Testis (tissue), 2 donors: ENCODE data around the gene ESRP2.

ENCODE experiments used
- POLR2A ChIP-seq: fragments of 450-650 bp; IDR thresholded peaks from one replicate; pipeline ENCODE4 v1.6.1; 2017; ENCODE audit warnings: antibody characterized with exemption, mild to moderate bottlenecking, moderate library complexity
- TF ChIP-seq, protein P1 (sequence below), 3 experiments: fragments of 450-650 bp in 2 of 3; fragments of 200-600 bp in 1 of 3; sonication (generic) in 1 of 3; IDR thresholded peaks; one replicate each; pipeline ENCODE4 v1.5.1; 2016 to 2019; ENCODE audit warnings: antibody characterized with exemption in 3 of 3, mild to moderate bottlenecking in 2 of 3, moderate library complexity in 1 of 3

DNA sequence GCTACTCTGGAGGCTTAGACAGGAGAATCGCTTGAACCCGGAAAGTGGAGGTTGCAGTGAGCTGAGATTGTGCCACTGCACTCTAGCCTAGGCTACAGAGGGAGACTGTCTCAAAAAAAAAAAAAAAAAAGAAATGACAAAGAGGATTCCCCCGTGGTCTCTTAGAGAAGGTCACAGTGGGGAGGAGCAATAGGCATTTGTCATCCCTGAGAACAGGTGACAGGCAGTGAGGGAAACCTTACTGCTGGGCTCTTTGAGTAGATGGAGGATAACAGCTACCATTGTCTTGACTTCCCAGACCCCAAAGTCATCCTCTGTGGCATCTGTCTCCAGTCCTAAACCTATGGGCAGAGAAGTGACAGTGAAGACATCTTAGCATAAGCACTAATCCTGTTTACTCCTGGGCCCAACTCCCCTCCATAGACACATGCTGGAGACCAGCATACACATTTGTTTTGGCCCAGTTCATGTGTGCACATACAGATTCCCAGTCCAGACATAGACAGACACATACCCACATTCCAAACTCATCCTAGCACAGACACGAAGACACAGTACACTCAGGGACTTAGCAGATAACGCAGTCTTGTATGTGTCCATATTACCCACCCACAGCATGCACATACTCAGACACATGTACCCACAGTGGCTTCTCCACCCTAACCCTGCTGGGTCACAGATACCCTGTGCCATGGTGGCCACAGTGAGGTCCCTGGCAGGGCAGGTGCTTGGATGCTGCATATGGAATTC lies 2.7 kb downstream of the ESRP2 start:
- TF ChIP-seq, protein P1, sequence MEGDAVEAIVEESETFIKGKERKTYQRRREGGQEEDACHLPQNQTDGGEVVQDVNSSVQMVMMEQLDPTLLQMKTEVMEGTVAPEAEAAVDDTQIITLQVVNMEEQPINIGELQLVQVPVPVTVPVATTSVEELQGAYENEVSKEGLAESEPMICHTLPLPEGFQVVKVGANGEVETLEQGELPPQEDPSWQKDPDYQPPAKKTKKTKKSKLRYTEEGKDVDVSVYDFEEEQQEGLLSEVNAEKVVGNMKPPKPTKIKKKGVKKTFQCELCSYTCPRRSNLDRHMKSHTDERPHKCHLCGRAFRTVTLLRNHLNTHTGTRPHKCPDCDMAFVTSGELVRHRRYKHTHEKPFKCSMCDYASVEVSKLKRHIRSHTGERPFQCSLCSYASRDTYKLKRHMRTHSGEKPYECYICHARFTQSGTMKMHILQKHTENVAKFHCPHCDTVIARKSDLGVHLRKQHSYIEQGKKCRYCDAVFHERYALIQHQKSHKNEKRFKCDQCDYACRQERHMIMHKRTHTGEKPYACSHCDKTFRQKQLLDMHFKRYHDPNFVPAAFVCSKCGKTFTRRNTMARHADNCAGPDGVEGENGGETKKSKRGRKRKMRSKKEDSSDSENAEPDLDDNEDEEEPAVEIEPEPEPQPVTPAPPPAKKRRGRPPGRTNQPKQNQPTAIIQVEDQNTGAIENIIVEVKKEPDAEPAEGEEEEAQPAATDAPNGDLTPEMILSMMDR (IDR thresholded peaks at IDR 0.05), result no peak
- TF ChIP-seq POLR2A, result no peak
